GM18861 (cell line): ENCODE results near the gene COA7.
A peak's percentile ranks its signal among the peaks of the same experiment; 100 is the strongest.

Experiments used
- ATAC-seq: cut with Tn5 transposase; IDR thresholded peaks from one replicate; pipeline ENCODE4 v1.9.1; 2021; ENCODE audit not compliant: unreplicated experiment

The COA7 gene

DNA sequence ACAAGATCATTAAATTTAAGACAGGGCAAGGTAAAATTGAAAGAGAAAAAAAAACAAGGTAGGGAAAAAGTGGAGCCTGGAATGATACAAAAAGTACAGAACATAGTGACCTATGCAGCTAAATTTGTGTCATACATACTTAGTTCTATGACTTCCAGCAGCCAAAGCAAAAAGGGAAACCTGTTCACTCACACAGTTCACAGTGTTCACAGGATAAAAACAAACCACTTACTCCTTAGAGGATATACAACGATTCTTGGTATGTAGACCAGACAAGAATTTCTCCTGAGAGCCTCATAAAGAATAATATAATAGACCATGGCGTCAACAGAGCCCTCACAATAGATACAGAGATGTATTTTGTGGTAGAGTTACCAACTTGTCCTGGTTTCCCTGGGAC, 27.5 kb downstream of the COA7 start:
- ATAC-seq: no peak

DNA sequence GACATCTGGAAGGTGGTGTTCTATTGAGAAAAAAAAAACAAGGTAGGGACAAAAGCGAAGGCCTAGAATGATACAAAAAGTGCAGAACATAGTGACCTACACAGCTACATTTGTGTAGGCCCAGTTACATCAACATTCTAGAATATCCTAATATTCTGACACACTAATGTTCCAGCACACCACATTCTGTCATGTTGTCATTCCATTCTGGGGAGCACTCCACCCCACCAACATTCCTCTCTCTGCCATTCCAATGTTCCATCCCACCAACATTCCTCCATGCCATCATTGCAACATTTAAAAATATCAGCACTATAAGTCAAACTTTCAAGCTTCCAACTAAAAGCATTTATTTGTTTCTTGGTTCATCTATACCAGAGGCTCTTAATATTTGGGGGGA, 28.5 kb downstream of the COA7 start:
- no peak for ATAC-seq

GRCh38 chr1:52668711-52669110, 29.4 kb downstream of the COA7 start:
- no peak for ATAC-seq

GRCh38 chr1:52667984-52668383, 30.2 kb downstream of the COA7 start:
- ATAC-seq: no peak

- ATAC-seq: no peak
Observed at GRCh38 chr1:52667290-52667689, 30.9 kb downstream of the COA7 start.

- ATAC-seq: no peak
Observed at GRCh38 chr1:52665006-52665941, 32.9 kb downstream of the COA7 start.

DNA sequence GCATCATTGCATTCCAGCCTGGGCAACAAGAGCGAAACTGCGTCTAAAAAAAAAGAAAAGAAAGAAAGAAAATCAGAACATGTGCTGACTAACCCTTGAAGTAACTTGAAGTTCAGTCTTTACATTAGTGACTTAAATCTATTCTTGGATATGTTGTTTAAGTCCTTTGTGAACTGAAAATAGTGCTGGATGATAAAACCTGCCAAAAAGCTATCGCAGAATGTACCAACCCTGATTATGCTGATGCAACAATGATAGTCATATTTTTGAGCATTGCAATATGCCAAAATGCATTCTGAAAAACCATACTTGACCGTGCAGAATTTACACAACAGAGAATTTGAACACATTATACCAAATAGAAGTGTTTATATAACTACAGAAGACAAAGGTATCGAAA, 34.4 kb downstream of the COA7 start:
- no peak for ATAC-seq

- no peak for ATAC-seq
Observed at GRCh38 chr1:52662645-52663313, 35.4 kb downstream of the COA7 start.

- ATAC-seq: no peak
Observed at GRCh38 chr1:52660807-52661206, 37.3 kb downstream of the COA7 start.

- ATAC-seq: peak; percentile 13
Observed at GRCh38 chr1:52659851-52660596, 38.1 kb downstream of the COA7 start.

DNA sequence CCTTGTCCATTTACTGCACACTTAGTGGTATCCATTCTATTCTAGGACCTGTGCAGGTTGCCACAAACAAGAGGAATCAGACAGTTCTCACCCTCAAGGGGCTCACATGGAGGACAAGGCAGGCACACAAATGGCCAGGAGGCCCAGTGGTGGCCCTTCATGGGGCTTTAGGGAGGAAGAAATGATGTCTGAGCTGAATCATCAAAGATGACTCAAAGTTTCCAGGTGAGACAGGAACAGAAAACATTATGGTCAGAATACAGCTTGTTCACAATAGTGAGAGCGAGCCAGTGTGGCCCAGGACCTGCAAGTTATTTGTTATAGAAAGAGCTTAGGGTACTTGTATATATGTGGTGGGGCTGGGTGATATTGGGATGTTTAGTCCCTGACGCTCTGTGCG, 38.8 kb downstream of the COA7 start:
- ATAC-seq: peak; percentile 63

DNA sequence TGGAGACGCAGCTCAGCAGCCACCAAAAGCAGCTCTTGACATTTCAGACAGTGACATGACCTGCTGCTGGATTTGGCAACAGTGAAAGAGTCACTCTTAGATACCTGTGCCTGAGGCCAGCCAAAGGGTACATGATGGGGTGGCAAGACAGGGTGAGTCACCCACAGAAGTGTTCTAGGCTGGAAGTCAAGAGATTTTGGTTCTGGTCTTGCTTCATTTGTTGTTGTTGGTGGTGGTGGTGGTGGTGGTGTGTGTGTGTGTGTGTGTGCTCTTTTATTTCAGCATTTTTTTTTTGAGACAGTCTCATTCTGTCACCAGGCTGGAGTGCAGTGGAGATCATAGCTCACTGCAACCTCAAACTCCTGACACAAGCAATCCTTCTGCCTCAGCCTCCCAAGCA, 39.4 kb downstream of the COA7 start:
- ATAC-seq: no peak

- ATAC-seq: no peak
Observed at GRCh38 chr1:52657702-52658101, 40.4 kb downstream of the COA7 start.

DNA sequence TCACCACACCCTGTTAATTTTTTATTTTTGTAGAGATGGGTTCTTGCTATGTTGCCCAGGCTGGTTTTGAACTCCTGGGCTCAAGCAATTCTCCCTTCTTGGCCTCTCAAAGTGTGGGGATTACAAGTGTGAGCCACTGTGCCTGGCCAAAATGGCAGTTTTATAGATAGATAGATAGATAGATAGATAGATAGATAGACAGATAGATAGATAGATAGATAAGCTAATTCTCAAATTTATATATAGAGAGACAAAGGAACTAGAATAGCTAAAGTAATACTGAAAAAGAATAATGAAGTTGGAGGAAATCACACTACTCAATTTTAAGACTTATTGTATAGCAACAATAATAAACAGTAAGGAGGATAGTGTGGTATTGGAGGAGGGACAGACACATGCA, 44.1 kb downstream of the COA7 start:
- no peak for ATAC-seq

DNA sequence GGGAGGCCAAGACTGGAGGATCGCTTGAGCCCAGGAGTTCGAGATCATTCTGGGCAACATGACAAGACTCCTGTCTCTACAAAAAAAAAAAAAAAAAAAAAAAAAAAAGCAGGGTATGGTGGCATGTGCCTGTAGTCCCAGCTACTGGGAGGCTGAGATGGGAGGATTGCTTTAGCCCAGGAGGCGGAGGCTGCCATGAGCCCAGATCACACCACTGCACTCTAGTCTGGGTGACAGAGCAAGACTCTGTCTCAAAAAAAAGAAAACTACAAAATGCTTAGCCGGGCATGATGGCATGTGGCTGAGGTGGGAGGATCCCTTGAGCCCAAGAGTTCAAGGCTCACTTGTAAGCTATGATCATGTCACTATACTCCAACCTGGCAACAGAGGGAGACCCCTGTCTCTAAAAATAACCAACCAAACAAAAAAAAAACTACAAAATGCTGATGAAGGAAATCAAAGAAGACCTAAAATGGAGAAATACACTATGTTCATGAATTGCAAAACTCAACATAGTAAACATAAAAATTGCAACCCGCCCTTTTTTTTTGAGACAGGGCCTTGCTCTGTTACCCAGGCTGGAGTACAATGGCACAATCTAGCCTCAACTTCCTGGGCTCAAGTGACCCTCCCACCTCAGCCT, 44.8 kb downstream of the COA7 start:
- ATAC-seq: no peak

DNA sequence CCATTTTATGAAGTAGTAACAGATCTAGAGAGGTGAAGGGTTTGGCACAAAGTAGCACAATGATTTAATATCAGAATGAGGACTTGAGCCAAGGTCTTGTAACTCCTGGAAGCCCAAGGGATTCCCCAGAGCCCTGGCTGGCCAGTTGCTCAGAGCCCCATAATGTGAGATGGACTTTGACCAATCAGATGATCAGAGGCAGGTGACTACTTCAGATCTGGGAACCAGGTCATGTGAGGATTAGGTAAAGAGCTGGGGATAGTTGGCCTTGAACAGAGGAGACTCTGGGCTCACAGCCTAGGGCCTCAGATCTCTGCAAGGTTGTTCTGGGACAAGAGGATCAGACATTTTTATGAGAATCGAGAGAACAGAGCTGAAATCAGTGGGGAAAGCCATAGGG, 46.2 kb downstream of the COA7 start:
- ATAC-seq: no peak

GRCh38 chr1:52645261-52645660, 52.9 kb downstream of the COA7 start:
- no peak for ATAC-seq

GRCh38 chr1:52641307-52641706, 56.8 kb downstream of the COA7 start:
- ATAC-seq: no peak

DNA sequence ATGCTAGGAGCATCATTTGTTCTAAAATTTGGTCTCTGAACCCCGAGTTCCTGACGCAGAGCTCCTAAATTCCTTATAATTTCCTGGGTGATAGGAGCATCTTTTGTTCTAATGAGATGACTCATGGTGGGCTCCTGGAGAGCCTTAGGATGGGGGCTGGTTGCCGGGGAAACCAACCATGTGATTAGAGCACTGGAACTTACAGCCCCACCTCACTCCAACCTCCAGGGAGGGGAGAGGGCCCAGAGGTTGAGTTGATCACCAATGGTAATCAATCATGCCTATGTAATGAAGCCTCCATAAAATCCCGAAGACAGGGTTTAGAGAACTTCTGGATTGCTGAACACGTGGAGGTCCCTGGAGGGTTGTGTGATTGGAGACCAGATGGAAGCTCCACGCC, 57.5 kb downstream of the COA7 start:
- ATAC-seq: no peak

DNA sequence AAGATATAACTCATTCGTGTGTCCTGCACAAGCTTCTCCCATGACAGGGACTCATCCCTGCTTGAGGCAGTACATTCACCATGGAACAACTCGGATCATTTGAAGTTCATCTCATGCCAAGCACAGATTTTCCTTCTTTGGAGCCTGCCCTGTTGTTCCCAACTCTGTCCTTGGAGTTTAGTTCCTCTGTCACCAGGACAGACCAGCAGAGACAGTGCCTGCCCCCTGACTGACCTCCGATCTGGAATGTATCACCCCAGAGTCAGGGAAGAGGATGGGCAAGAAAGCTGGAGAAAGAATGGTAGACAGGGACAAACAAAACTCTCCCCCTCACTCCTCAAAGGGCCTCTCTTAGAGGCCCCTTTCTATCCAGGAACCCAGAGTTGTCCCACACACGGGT, 60.2 kb downstream of the COA7 start:
- ATAC-seq: no peak
